RCC 7860 (cell line): ENCODE results near the gene PCDH15.
A peak's percentile ranks its signal among the peaks of the same experiment; 100 is the strongest.

ENCODE experiments used
- DNase-seq: peaks from one replicate; pipeline ENCODE4 v3.0.0-alpha.2; 2015; ENCODE audit warnings: low spot score
- FAIRE-seq: peaks from 2 replicates; lab custom pipeline; 2012; peaks lifted over from hg19 to GRCh38; lab: Jason Lieb, UNC

The PCDH15 gene

GRCh38 chr10:53898532-53898931 is 902.5 kb downstream of the PCDH15 start:
- FAIRE-seq (no peak), DNase-seq (no peak)

GRCh38 chr10:53894145-53894544 is 906.9 kb downstream of the PCDH15 start:
- no peak for DNase-seq
- no peak for FAIRE-seq

- FAIRE-seq (no peak), DNase-seq (no peak)
These were observed 908.0 kb downstream of the PCDH15 start for GRCh38 chr10:53893061-53893460.

- no peak for FAIRE-seq
- no peak for DNase-seq
These were observed 914.4 kb downstream of the PCDH15 start for GRCh38 chr10:53886325-53887300.

- FAIRE-seq (no peak), DNase-seq (no peak)
These were observed 936.2 kb downstream of the PCDH15 start for GRCh38 chr10:53864846-53865245.

GRCh38 chr10:53852450-53853175 is 948.4 kb downstream of the PCDH15 start:
- DNase-seq (no peak), FAIRE-seq (no peak)

GRCh38 chr10:53846809-53847208 is 954.2 kb downstream of the PCDH15 start:
- FAIRE-seq (no peak), DNase-seq (no peak)

GRCh38 chr10:53843736-53844362 is 957.2 kb downstream of the PCDH15 start:
- FAIRE-seq (no peak), DNase-seq (no peak)

GRCh38 chr10:53841483-53842145 is 959.4 kb downstream of the PCDH15 start:
- DNase-seq (no peak), FAIRE-seq (no peak)

- no peak for FAIRE-seq
- DNase-seq, result no peak
These were observed 960.4 kb downstream of the PCDH15 start for GRCh38 chr10:53840653-53841052.

GRCh38 chr10:53839440-53840039 is 961.5 kb downstream of the PCDH15 start:
- DNase-seq (peak; percentile 26), FAIRE-seq (peak; percentile 79)

- no peak for DNase-seq
These were observed 964.4 kb downstream of the PCDH15 start for GRCh38 chr10:53836638-53837037.

GRCh38 chr10:53833908-53834307 is 967.1 kb downstream of the PCDH15 start:
- DNase-seq (no peak), FAIRE-seq (no peak)

More at GRCh38 chr10:53836638-53837037, 964.4 kb downstream of the PCDH15 start:
- FAIRE-seq, result no peak

- FAIRE-seq, result no peak
- DNase-seq, result no peak
These were observed 973.8 kb downstream of the PCDH15 start for GRCh38 chr10:53827261-53827660.

GRCh38 chr10:53808677-53809372 is 992.2 kb downstream of the PCDH15 start:
- FAIRE-seq (no peak), DNase-seq (no peak)

- FAIRE-seq (no peak), DNase-seq (no peak)
These were observed 1014.7 kb downstream of the PCDH15 start for GRCh38 chr10:53786236-53786900.

GRCh38 chr10:53771701-53772100 is 1029.3 kb downstream of the PCDH15 start:
- FAIRE-seq (no peak), DNase-seq (no peak)

GRCh38 chr10:53770903-53771302 is 1030.1 kb downstream of the PCDH15 start:
- FAIRE-seq (no peak), DNase-seq (no peak)

GRCh38 chr10:53765311-53765710 is 1035.7 kb downstream of the PCDH15 start:
- DNase-seq, result peak; percentile 55
- FAIRE-seq, result peak; percentile 73
